ENCODE results near the gene SIKE1. TPM values are rescaled to one million over a fixed set of nuclear protein-coding genes. Genes with fewer than 3 reads are reported as not detected.
A peak's percentile ranks its signal among the peaks of the same experiment; 100 is the strongest.

SIKE1 gene
- polyA plus RNA-seq, 3 donors, result 15.2 to 30.4 (median 26.9) TPM

DNA sequence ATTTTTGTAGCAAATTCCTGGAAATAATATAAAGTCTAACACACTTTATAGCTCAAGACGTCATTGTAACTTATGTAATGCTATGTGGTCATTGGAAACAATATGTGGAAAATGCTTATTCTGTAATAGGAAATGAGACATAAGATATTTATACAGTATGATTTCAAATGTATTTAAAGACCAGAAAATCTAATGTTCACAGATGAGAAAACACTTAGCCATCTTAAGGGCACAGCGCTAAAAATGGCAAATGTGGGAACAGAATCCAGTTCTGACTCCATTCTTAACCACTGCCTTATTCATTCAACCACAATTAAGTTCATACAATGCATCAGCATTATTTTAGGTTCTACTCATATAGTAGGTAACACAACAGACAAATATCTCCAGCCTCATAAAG is 35.2 kb downstream of the SIKE1 start:
- peaks cover 63 to 86% of the 10 kb centered on the region in 2 donors for H3K36me3 Mint-ChIP-seq
- peaks cover 12% of the 10 kb centered on the region for H3K4me1 Mint-ChIP-seq
- no peak overlapping the region for H3K4me3 Mint-ChIP-seq
- H3K36me3 ChIP-seq (replicated peaks in 1 of 2; ENCODE audit: control insufficient read depth in 1 of 2, insufficient read depth in 2 of 2, low read length in 2 of 2), result peaks cover 61 to 100% of the 10 kb centered on the region in 2 donors
- no peak overlapping the region for H3K4me2 ChIP-seq (replicated peaks; ENCODE audit: extremely low read depth, low read length, poor library complexity, severe bottlenecking)
- no peaks in the 10 kb centered on the region for H3K9me3 Mint-ChIP-seq
- no peak for DNase-seq
- 67% methylated on average over 1 of the region's 2 CpGs for WGBS (ENCODE audit: insufficient coverage)
- no peak overlapping the region for H2AFZ ChIP-seq (ENCODE audit: insufficient read depth, low read depth, low read length, poor library complexity, severe bottlenecking)
- no peaks in the 10 kb centered on the region for H3K27me3 ChIP-seq (ENCODE audit: control insufficient read depth in 2 of 2, insufficient read depth in 2 of 2, low read length in 2 of 2)
- H3K9ac ChIP-seq (ENCODE audit: insufficient read depth, low read length, poor library complexity, severe bottlenecking), result no peak overlapping the region
- H3K27me3 Mint-ChIP-seq (ENCODE audit: low read depth in 3 of 3), result peaks cover 0 to 2% (median 0%) of the 10 kb centered on the region in 3 donors
- no peak overlapping the region for H3K4me3 ChIP-seq (replicated peaks in 1 of 3; ENCODE audit: low read depth in 2 of 3, low read length in 3 of 3)
- H3K79me2 ChIP-seq (ENCODE audit: insufficient read depth, low read length), result peaks cover 100% of the 10 kb centered on the region
- intact Hi-C loops (cut with micrococcal nuclease), result no loop called here
- H3K27ac ChIP-seq (ENCODE audit: low read depth in 1 of 2, low read length in 2 of 2), result peak overlapping the region in 1 of 2 donors; percentile 36
- H4K20me1 ChIP-seq (ENCODE audit: insufficient read depth, low read length), result peaks cover 100% of the 10 kb centered on the region
- no peaks in the 10 kb centered on the region for H3K4me1 ChIP-seq (ENCODE audit: control insufficient read depth in 1 of 2, insufficient read depth in 2 of 2, low read length in 2 of 2)
- H3K27ac Mint-ChIP-seq, result peak overlapping the region in 6 of 7 donors; percentile 19 to 73 (median 38)
- H3K9me3 ChIP-seq (replicated peaks in 1 of 2; ENCODE audit: control insufficient read depth in 1 of 2, insufficient read depth in 1 of 2, low read length in 2 of 2), result no peaks in the 10 kb centered on the region
- no peak for TF ChIP-seq CTCF (IDR thresholded peaks at IDR 0.05)

- peak overlapping the region in 3 of 7 donors; percentile 3 to 72 (median 36) for H3K27ac Mint-ChIP-seq
- 100% methylated on average over 1 of the region's 11 CpGs for WGBS (ENCODE audit: insufficient coverage)
- Histone ChIP-seq H3K36me3 (replicated peaks in 1 of 2; ENCODE audit: control insufficient read depth in 1 of 2, insufficient read depth in 2 of 2, low read length in 2 of 2) (peaks cover 56 to 100% of the 10 kb centered on the region in 2 donors), H4K20me1 (ENCODE audit: insufficient read depth, low read length) (peaks cover 100% of the 10 kb centered on the region), H3K4me2 (replicated peaks; ENCODE audit: extremely low read depth, low read length, poor library complexity, severe bottlenecking) (no peak overlapping the region), H3K4me1 (ENCODE audit: control insufficient read depth in 1 of 2, insufficient read depth in 2 of 2, low read length in 2 of 2) (no peaks in the 10 kb centered on the region), H2AFZ (ENCODE audit: insufficient read depth, low read depth, low read length, poor library complexity, severe bottlenecking) (no peak overlapping the region), H3K79me2 (ENCODE audit: insufficient read depth, low read length) (peaks cover 100% of the 10 kb centered on the region), H3K9me3 (replicated peaks in 1 of 2; ENCODE audit: control insufficient read depth in 1 of 2, insufficient read depth in 1 of 2, low read length in 2 of 2) (no peaks in the 10 kb centered on the region), H3K9ac (ENCODE audit: insufficient read depth, low read length, poor library complexity, severe bottlenecking) (no peak overlapping the region), H3K27me3 (ENCODE audit: control insufficient read depth in 2 of 2, insufficient read depth in 2 of 2, low read length in 2 of 2) (no peaks in the 10 kb centered on the region), H3K4me3 (replicated peaks in 1 of 3; ENCODE audit: low read depth in 2 of 3, low read length in 3 of 3) (no peak overlapping the region), H3K27ac (ENCODE audit: low read depth in 1 of 2, low read length in 2 of 2) (no peak overlapping the region)
- H3K4me3 Mint-ChIP-seq, result no peak overlapping the region
- intact Hi-C loops (cut with micrococcal nuclease), result no loop called here
- TF ChIP-seq CTCF (IDR thresholded peaks at IDR 0.05), result no peak
- H3K36me3 Mint-ChIP-seq, result peaks cover 62 to 82% of the 10 kb centered on the region in 2 donors
- H3K4me1 Mint-ChIP-seq, result peaks cover 7% of the 10 kb centered on the region
- no peak for DNase-seq
- no peaks in the 10 kb centered on the region for H3K27me3 Mint-ChIP-seq (ENCODE audit: low read depth in 3 of 3)
- no peaks in the 10 kb centered on the region for H3K9me3 Mint-ChIP-seq
Observed at GRCh38 chr1:114741963-114742746, 38.3 kb downstream of the SIKE1 start.

Data from CD14-positive monocyte (primary cell).